Thyroid gland (tissue), 4 donors: Measurements from ENCODE around the gene SCGB1D4.

Source experiments
- CTCF ChIP-seq, 6 experiments: fragments of 200-600 bp in 3 of 6; fragments of 450-650 bp in 3 of 6; sonication (generic) in 3 of 6; IDR thresholded peaks; one replicate each; pipeline ENCODE4 v1.5.1; 2016 to 2019; ENCODE audit warnings: antibody characterized with exemption in 6 of 6, mild to moderate bottlenecking in 2 of 6, inconsistent platforms in 1 of 6, moderate library complexity in 1 of 6
- POLR2A ChIP-seq, 2 donors: fragments of 450-650 bp; IDR thresholded peaks; one replicate each; pipeline ENCODE4 v1.6.1; 2017; ENCODE audit warnings: antibody characterized with exemption in 2 of 2, mild to moderate bottlenecking in 2 of 2, moderate library complexity in 1 of 2

DNA sequence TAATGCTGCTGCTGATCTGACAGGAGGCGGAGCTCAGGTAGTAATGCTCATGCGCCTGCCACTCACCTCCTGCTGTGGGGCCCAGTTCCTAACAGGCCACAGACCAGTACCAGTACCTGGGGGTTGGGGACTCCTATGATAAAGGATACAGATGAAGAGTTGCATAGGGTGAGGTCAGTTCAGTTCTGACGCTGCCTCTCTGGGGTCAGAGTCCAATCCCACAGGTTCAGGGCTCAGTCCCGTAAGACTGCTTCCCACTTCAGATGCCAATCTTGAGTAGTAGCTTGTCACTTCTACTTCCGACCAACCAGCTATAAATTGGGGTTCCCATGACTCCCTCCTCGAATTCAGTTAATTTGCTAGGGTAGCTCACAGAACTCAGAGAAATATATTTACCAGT lies 47.0 kb upstream of the SCGB1D4 start:
- TF ChIP-seq CTCF (IDR thresholded peaks at IDR 0.05) (no peak), POLR2A (IDR thresholded peaks at IDR 0.05) (no peak)
